Measurements from ENCODE around the gene SFT2D3. TPM values are rescaled to one million over a fixed set of nuclear protein-coding genes. Genes with fewer than 3 reads are reported as not detected.

The SFT2D3 gene
- total and polyA plus RNA-seq, 2 of the 13 experiments (the other 11 are each of a cell fraction or from before 2014, with no cell fraction given) = 8.3 to 9.4 TPM

DNA sequence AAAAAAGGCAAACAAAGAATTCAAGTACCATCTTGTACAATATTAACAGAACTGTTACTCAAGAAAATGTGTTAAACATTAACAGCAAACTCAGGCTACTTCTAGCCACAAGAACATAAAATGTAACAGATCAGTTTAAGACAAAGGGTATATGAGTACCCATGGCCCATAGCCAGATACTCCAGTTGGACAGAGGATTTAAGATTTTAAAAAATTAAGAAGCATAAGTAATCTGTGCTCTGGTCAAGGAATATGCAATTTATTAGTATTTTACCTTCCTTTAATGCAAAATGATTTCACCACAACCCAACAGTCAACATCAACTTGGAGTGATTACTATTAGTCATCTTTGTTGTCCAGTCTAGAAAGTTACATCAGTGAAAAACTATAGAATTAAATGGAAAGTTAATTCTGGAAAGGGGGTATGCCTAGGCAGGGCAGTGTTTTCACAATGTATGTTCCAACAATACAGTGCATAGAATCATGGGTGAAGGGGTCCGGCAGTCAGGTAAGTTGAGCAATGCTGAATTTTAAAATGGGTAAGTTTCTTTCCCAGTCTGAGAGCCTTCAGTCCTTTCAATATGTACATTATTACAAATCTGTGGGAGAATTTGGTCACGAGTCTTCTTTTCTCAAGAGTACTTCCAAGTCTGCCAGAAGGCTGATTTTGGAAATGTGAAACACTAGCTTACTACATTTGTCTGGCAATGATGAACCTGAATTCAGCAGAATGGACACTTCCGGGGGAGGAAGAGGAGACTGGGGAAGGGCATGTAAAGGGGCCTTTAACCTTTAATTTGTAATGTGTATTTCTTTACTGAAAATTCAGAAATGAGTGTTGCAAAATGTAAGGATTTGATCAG, 34.5 kb downstream of the SFT2D3 start (continued):
- TF ChIP-seq, protein P1, sequence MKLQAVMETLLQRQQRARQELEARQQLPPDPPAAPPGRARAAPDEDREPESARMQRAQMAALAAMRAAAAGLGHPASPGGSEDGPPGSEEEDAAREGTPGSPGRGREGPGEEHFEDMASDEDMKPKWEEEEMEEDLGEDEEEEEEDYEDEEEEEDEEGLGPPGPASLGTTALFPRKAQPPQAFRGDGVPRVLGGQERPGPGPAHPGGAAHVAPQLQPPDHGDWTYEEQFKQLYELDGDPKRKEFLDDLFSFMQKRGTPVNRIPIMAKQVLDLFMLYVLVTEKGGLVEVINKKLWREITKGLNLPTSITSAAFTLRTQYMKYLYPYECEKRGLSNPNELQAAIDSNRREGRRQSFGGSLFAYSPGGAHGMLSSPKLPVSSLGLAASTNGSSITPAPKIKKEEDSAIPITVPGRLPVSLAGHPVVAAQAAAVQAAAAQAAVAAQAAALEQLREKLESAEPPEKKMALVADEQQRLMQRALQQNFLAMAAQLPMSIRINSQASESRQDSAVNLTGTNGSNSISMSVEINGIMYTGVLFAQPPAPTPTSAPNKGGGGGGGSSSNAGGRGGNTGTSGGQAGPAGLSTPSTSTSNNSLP (IDR thresholded peaks at IDR 0.05; ENCODE audit: low read depth, low read length) = peak; percentile 23; the same call in 1 of the 2 replicates
- TF ChIP-seq SOX13 (IDR thresholded peaks at IDR 0.05) (no peak), SOX13 (CRISPR knock-in tag; conservative IDR thresholded peaks at IDR 0.05 in 1 of 2, IDR thresholded peaks at IDR 0.05 in 1 of 2) (peak in 1 of 2 experiments; percentile 59; a peak in 1 of 4 replicates), THAP9 (CRISPR knock-in tag; IDR thresholded peaks at IDR 0.05; ENCODE audit: borderline replicate concordance) (no peak), GATAD2A (CRISPR knock-in tag; IDR thresholded peaks at IDR 0.05) (peak; percentile 38), ZNF18 (CRISPR knock-in tag; IDR thresholded peaks at IDR 0.05; ENCODE audit: insufficient replicate concordance) (no peak), EHMT2 (IDR thresholded peaks at IDR 0.05; ENCODE audit: borderline replicate concordance, low read depth, low read length) (0 out of 2 replicates have a peak, but pooled peaks have one; percentile 11), YEATS2 (CRISPR knock-in tag; IDR thresholded peaks at IDR 0.05; ENCODE audit: borderline replicate concordance) (no peak)

Data from HepG2 (cell line).